ENCODE measurements around the gene SERPINB1.

DNA sequence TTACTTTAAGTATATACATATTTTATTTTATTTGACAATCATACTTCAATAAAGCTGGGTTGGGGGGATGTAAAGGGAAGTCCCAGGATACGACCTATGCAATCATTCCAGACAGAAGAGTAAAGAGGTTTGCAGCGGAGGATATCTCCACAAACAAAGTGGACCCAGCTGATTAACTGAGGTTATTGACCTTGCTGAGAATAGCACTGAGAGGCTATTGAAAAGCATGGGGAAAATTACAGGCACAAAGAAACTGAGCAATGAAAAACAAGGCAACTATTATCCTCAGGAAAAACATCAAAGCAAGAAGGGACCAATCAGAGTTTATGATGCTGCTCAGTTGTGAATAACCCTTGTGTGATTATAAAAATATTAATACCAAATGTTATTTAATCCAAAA lies 32.6 kb downstream of the SERPINB1 start:
- TF ChIP-seq, protein P1, sequence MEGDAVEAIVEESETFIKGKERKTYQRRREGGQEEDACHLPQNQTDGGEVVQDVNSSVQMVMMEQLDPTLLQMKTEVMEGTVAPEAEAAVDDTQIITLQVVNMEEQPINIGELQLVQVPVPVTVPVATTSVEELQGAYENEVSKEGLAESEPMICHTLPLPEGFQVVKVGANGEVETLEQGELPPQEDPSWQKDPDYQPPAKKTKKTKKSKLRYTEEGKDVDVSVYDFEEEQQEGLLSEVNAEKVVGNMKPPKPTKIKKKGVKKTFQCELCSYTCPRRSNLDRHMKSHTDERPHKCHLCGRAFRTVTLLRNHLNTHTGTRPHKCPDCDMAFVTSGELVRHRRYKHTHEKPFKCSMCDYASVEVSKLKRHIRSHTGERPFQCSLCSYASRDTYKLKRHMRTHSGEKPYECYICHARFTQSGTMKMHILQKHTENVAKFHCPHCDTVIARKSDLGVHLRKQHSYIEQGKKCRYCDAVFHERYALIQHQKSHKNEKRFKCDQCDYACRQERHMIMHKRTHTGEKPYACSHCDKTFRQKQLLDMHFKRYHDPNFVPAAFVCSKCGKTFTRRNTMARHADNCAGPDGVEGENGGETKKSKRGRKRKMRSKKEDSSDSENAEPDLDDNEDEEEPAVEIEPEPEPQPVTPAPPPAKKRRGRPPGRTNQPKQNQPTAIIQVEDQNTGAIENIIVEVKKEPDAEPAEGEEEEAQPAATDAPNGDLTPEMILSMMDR (IDR thresholded peaks at IDR 0.05 in 2 of 3, conservative IDR thresholded peaks at IDR 0.05 in 1 of 3; ENCODE audit: insufficient read depth in 2 of 3, low read depth in 1 of 3, low read length in 3 of 3) = no peak
- no peak for TF ChIP-seq ZNF146 (CRISPR knock-in tag; IDR thresholded peaks at IDR 0.05; ENCODE audit: unreplicated experiment)
- TF ChIP-seq RFX5 (IDR thresholded peaks at IDR 0.05; ENCODE audit: low read depth, low read length) = no peak
- TF ChIP-seq POLR2A (conservative IDR thresholded peaks at IDR 0.05) = no peak
- TF ChIP-seq SMARCB1 (IDR thresholded peaks at IDR 0.05; ENCODE audit: insufficient read length, low read depth) = no peak
- no peak for TF ChIP-seq HNRNPUL1 (IDR thresholded peaks at IDR 0.05; ENCODE audit: low read length)
- TF ChIP-seq EGR1 (conservative IDR thresholded peaks at IDR 0.05) = no peak
- TF ChIP-seq TAF1 (IDR thresholded peaks at IDR 0.05; ENCODE audit: control insufficient read depth, extremely low read depth, insufficient read depth, low read length, severe bottlenecking) = no peak
